Measurements from ENCODE around the gene ZCCHC18. TPM values are rescaled to one million over a fixed set of nuclear protein-coding genes. Genes with fewer than 3 reads are reported as not detected.

The ZCCHC18 gene
- total RNA-seq, 1 experiment from 2014 or later, result 1.5 TPM

DNA sequence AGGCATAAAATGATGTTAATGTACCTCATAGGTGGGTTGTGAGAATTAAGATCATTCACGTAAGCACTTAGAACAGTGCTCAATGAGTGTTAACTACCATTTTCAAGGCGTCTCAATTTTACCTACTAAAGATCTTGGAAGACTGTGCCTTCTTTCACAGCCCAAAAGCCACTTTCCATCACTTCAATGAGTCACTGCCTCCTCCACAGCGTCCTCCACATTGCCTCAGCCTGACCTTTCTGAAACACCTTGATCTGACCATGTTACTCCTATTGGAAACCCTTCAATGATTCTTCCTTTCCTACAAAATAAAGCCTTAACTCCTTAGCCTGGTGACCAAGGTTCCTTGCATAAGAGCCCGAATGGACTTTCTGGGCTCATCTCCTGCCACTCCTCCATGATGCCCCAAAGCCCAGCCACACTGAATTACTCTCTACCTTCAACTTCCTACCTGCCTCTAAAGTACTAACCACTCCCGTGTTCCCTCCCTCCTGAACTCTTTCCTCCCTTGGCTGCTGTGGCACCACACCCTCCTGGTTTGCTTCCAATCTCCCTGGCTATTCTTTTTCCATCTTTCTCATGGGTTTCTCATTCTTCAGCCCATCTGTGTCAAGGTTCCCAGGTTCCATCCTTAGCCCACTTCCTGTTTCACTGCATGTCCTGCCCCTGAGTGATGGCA, 22.4 kb downstream of the ZCCHC18 start:
- Histone ChIP-seq H3K79me2 (ENCODE audit: insufficient read depth, low read length) (no peaks in the 10 kb centered on the region), H3K27me3 (ENCODE audit: insufficient read depth, low read length) (no peaks in the 10 kb centered on the region), H3K23me2 (ENCODE audit: insufficient read length, low read depth, low read length, poor library complexity, severe bottlenecking) (no peaks in the 10 kb centered on the region), H2BK20ac (ENCODE audit: low read depth, low read length, poor library complexity, severe bottlenecking) (no peak overlapping the region), H3K27ac (ENCODE audit: insufficient read length, low read depth, low read length) (no peak overlapping the region), H4K8ac (replicated peaks; ENCODE audit: insufficient read length, low read depth, low read length) (no peak overlapping the region), H2AFZ (ENCODE audit: low read length) (no peak overlapping the region), H2BK120ac (ENCODE audit: low read depth, low read length, poor library complexity, severe bottlenecking) (no peak overlapping the region), H4K91ac (ENCODE audit: insufficient read length, low read depth, low read length) (no peak overlapping the region), H3K14ac (ENCODE audit: insufficient read depth, low read length) (no peak overlapping the region), H2BK15ac (ENCODE audit: low read depth, low read length) (no peak overlapping the region), H3K56ac (ENCODE audit: insufficient read length, low read depth, low read length) (no peak overlapping the region), H3K18ac (ENCODE audit: insufficient read length, low read depth, low read length) (no peak overlapping the region), H3K4me2 (ENCODE audit: insufficient read depth, insufficient read length, low read length) (no peak overlapping the region), H2AK5ac (ENCODE audit: insufficient read length, low read length) (no peak overlapping the region), H4K5ac (ENCODE audit: insufficient read length, low read depth, low read length) (no peak overlapping the region), H2BK12ac (ENCODE audit: insufficient read length, low read depth, low read length) (no peak overlapping the region), H3K23ac (ENCODE audit: insufficient read length, low read depth, low read length) (no peak overlapping the region), H3K4me1 (ENCODE audit: insufficient read depth, low read length) (no peaks in the 10 kb centered on the region), H3K9ac (ENCODE audit: extremely low read depth, insufficient read length, low read length) (no peak overlapping the region), H3K4ac (ENCODE audit: low read depth, low read length) (no peak overlapping the region), H2BK5ac (ENCODE audit: insufficient read length, low read length) (no peak overlapping the region), H3K79me1 (ENCODE audit: insufficient read depth, low read depth, low read length, poor library complexity, severe bottlenecking) (no peaks in the 10 kb centered on the region), H4K20me1 (ENCODE audit: control insufficient read depth, insufficient read depth, insufficient read length) (no peaks in the 10 kb centered on the region), H3T11ph (ENCODE audit: low read length) (no peak overlapping the region), H3K9me3 (ENCODE audit: control insufficient read depth, low read depth, low read length) (peaks cover 10% of the 10 kb centered on the region)
- no CpG with 5 or more reads among the region's 5 CpGs for WGBS (ENCODE audit: extremely low coverage, insufficient read length, low lambda C conversion rate)
- Mint-ChIP-seq H3K36me3 (ENCODE audit: insufficient read depth in 1 of 3, low read depth in 3 of 3) (no peaks in the 10 kb centered on the region), H3K4me3 (no peak overlapping the region), H3K9me3 (peaks cover 0 to 56% of the 10 kb centered on the region in 2 experiments; a peak in 3 of 5 replicates), H3K27me3 (ENCODE audit: low read depth) (no peaks in the 10 kb centered on the region; the same call in 1 of the 2 replicates), H3K27ac (no peak overlapping the region; a peak in 1 of 7 replicates), H3K4me1 (no peaks in the 10 kb centered on the region)
- no peak for DNase-seq
- TF ChIP-seq, protein P1, sequence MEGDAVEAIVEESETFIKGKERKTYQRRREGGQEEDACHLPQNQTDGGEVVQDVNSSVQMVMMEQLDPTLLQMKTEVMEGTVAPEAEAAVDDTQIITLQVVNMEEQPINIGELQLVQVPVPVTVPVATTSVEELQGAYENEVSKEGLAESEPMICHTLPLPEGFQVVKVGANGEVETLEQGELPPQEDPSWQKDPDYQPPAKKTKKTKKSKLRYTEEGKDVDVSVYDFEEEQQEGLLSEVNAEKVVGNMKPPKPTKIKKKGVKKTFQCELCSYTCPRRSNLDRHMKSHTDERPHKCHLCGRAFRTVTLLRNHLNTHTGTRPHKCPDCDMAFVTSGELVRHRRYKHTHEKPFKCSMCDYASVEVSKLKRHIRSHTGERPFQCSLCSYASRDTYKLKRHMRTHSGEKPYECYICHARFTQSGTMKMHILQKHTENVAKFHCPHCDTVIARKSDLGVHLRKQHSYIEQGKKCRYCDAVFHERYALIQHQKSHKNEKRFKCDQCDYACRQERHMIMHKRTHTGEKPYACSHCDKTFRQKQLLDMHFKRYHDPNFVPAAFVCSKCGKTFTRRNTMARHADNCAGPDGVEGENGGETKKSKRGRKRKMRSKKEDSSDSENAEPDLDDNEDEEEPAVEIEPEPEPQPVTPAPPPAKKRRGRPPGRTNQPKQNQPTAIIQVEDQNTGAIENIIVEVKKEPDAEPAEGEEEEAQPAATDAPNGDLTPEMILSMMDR (conservative IDR thresholded peaks at IDR 0.05), result no peak
